ENCODE results near the gene SHANK3.

The SHANK3 gene

GRCh38 chr22:50718352-50718709 lies 45.7 kb downstream of the SHANK3 start:
- no peak overlapping the region for H3K4me3 ChIP-seq (ENCODE audit: control insufficient read depth, low read depth, low read length)
- no peak for DNase-seq (ENCODE audit: low read depth)
- TF ChIP-seq CTCF (IDR thresholded peaks at IDR 0.05; ENCODE audit: control insufficient read depth, insufficient read depth, low read depth, low read length, missing control alignments) = no peak

DNA sequence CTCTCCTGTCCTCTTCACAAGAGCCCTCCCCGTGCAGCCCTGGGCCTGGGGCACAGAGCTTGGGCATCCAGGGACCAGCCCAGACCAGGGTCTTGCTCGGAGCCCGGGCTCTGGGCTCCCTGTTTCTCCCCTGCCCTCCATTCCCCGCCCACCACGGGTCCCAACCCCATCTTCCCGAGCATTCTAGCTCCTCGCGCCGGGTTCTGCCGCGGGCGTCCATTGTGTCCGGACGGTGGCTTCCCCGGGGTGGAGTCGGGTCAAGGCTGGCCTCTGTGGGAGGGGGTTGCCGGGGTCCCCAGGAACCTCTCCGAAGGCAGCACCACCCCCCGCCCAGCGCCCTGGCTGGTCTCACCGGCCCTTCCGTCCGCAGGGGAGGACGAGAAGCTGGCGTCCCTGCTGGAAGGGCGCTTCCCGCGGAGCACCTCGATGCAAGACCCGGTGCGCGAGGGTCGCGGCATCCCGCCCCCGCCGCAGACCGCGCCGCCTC lies 47.2 kb downstream of the SHANK3 start:
- TF ChIP-seq CTCF (IDR thresholded peaks at IDR 0.05; ENCODE audit: control insufficient read depth, insufficient read depth, low read depth, low read length, missing control alignments) = no peak
- DNase-seq (ENCODE audit: low read depth) = no peak
- H3K4me3 ChIP-seq (ENCODE audit: control insufficient read depth, low read depth, low read length) = no peak overlapping the region

- TF ChIP-seq CTCF (IDR thresholded peaks at IDR 0.05; ENCODE audit: control insufficient read depth, insufficient read depth, low read depth, low read length, missing control alignments) = no peak
- H3K4me3 ChIP-seq (ENCODE audit: control insufficient read depth, low read depth, low read length) = no peak overlapping the region
- DNase-seq (ENCODE audit: low read depth) = no peak
Observed at GRCh38 chr22:50720301-50721256, 48.0 kb downstream of the SHANK3 start.

GRCh38 chr22:50721257-50721844 lies 48.7 kb downstream of the SHANK3 start:
- no peak for DNase-seq (ENCODE audit: low read depth)
- H3K4me3 ChIP-seq (ENCODE audit: control insufficient read depth, low read depth, low read length) = no peak overlapping the region
- TF ChIP-seq CTCF (IDR thresholded peaks at IDR 0.05; ENCODE audit: control insufficient read depth, insufficient read depth, low read depth, low read length, missing control alignments) = no peak

GRCh38 chr22:50722048-50722701 lies 49.6 kb downstream of the SHANK3 start:
- no peak for TF ChIP-seq CTCF (IDR thresholded peaks at IDR 0.05; ENCODE audit: control insufficient read depth, insufficient read depth, low read depth, low read length, missing control alignments)
- no peak overlapping the region for H3K4me3 ChIP-seq (ENCODE audit: control insufficient read depth, low read depth, low read length)
- DNase-seq (ENCODE audit: low read depth) = no peak
